K562 (cell line): ENCODE data around the gene ZNF749. TPM values are rescaled to one million over a fixed set of nuclear protein-coding genes. Genes with fewer than 3 reads are reported as not detected.

Experiments used
- ATF6 ChIP-seq: sonication (generic); formaldehyde crosslinking; IDR thresholded peaks from 2 replicates; pipeline ENCODE4 v1.4.0; 2020; ENCODE audit warnings: mild to moderate bottlenecking, missing genetic modification reagents
- BHLHE40 ChIP-seq: IDR thresholded peaks from 2 replicates; pipeline ENCODE4 v1.6.1; 2011; ENCODE audit warnings: low read length, improper control_type of control experiment
- FOXA3 ChIP-seq, 2 experiments: fragments of 450-650 bp in 1 of 2; sonication (generic) in 1 of 2; formaldehyde crosslinking; IDR thresholded peaks in 1 of 2; conservative IDR thresholded peaks in 1 of 2; 2 replicates each; pipeline versions ENCODE4 v1.4.0 to v1.8.0; 2020 to 2022; ENCODE audit warnings: mild to moderate bottlenecking in 2 of 2, missing genetic modification reagents in 1 of 2
- FOXK1 ChIP-seq: sonication (generic); formaldehyde crosslinking; IDR thresholded peaks from 2 replicates; pipeline ENCODE4 v1.8.0; 2022; ENCODE audit warnings: missing genetic modification reagents, mild to moderate bottlenecking, borderline replicate concordance
- FOXO4 ChIP-seq: fragments of 450-650 bp; formaldehyde crosslinking; IDR thresholded peaks from 2 replicates; pipeline ENCODE4 v1.4.0; 2020; ENCODE audit warnings: mild to moderate bottlenecking, moderate library complexity
- HLTF ChIP-seq: fragments of 450-650 bp; IDR thresholded peaks from 2 replicates; pipeline ENCODE4 v1.6.1; 2016
- HSF4 ChIP-seq: fragments of 250-450 bp; sonication (Bioruptor Pico); IDR thresholded peaks from 2 replicates; pipeline ENCODE4 v2.1.2; 2022; ENCODE audit warnings: mild to moderate bottlenecking, moderate library complexity, borderline replicate concordance
- LARP7 ChIP-seq: fragments of 450-650 bp; IDR thresholded peaks from 2 replicates; pipeline ENCODE4 v1.6.1; 2016
- MCM3 ChIP-seq: fragments of 450-650 bp; IDR thresholded peaks from 2 replicates; pipeline ENCODE4 v1.6.1; 2016
- NEUROD1 ChIP-seq: fragments of 150-350 bp; IDR thresholded peaks from 2 replicates; pipeline ENCODE4 v1.6.1; 2014; ENCODE audit warnings: borderline replicate concordance, low read length, low read depth; ENCODE audit not compliant: partially characterized antibody
- PHF8 ChIP-seq: fragments of 200-600 bp; sonication (generic); IDR thresholded peaks from 2 replicates; pipeline ENCODE4 v1.6.1; 2012; ENCODE audit warnings: mixed run types, mild to moderate bottlenecking, inconsistent platforms, low read length, moderate library complexity, borderline replicate concordance
- PYGO2 ChIP-seq: fragments of 450-650 bp; IDR thresholded peaks from 2 replicates; pipeline ENCODE4 v1.6.1; 2016; ENCODE audit warnings: mild to moderate bottlenecking, missing genetic modification characterization, moderate library complexity, missing compliant biosample characterization
- RBFOX2 ChIP-seq: fragments of 200-400 bp; formaldehyde crosslinking; IDR thresholded peaks from 2 replicates; pipeline ENCODE4 v1.6.1; 2017; ENCODE audit warnings: low read depth, mild to moderate bottlenecking, low read length, moderate library complexity
- RBM25 ChIP-seq: fragments of 200-400 bp; formaldehyde crosslinking; IDR thresholded peaks from 2 replicates; pipeline ENCODE4 v1.6.1; 2018; ENCODE audit warnings: low read length, low read depth, moderate library complexity; ENCODE audit not compliant: severe bottlenecking
- TEAD2 ChIP-seq: fragments of 450-650 bp; IDR thresholded peaks from 2 replicates; pipeline ENCODE4 v1.6.1; 2016; ENCODE audit warnings: missing genetic modification characterization, control low read depth, missing compliant biosample characterization
- WHSC1 ChIP-seq: IDR thresholded peaks from one replicate; pipeline ENCODE4 v1.6.1; 2012; ENCODE audit warnings: low read length, control low read depth, inconsistent platforms
- ZNF280B ChIP-seq: fragments of 250-450 bp; sonication (Bioruptor Pico); IDR thresholded peaks from 2 replicates; pipeline ENCODE4 v1.5.1; 2021; ENCODE audit warnings: mild to moderate bottlenecking
- ZNF398 ChIP-seq: fragments of 250-450 bp; sonication (Bioruptor Pico); IDR thresholded peaks from 2 replicates; pipeline ENCODE4 v1.8.0; 2021; ENCODE audit warnings: moderate library complexity, mild to moderate bottlenecking, inconsistent platforms
- ZNF449 ChIP-seq: fragments of 250-450 bp; sonication (Bioruptor Pico); IDR thresholded peaks from 2 replicates; pipeline ENCODE4 v1.8.0; 2022; ENCODE audit warnings: moderate library complexity, mild to moderate bottlenecking, inconsistent platforms
- ZNF57 ChIP-seq: fragments of 450-650 bp; formaldehyde crosslinking; IDR thresholded peaks from 2 replicates; pipeline ENCODE4 v1.4.0; 2020; ENCODE audit warnings: mild to moderate bottlenecking, moderate library complexity
- polyA plus RNA-seq, 8 experiments: library from polyadenylated mRNA; depleted of rRNA in 4 of 8; stranded (reverse) in 5 of 8; unstranded in 3 of 8; fragments of >200 nt; fragmentation: Nextera tagmentation in 2 of 8; fragmentation: Illumina TruSeq in 1 of 8; extraction: Ambion mirVana in 2 of 8; extraction: Trizol in 1 of 8; gene quantifications; 2 replicates each; pipeline versions ENCODE4 v1.2.1 to v1.2.3, GENCODE V29; 2011 to 2014; ENCODE audit warnings: inconsistent platforms in 1 of 8, missing spikeins in 1 of 8
- total RNA-seq, 7 experiments: library from RNA; depleted of rRNA in 6 of 7; stranded (reverse); fragments of >200 nt in 6 of 7; fragmentation: Illumina TruSeq in 2 of 7; extraction: Trizol in 2 of 7; gene quantifications; 2 replicates each; pipeline versions ENCODE4 v1.2.1 to v1.2.3, GENCODE V29; 2011 to 2021; ENCODE audit warnings: low replicate concordance in 1 of 7

ZNF749 gene
- total and polyA plus RNA-seq, 9 of the 15 experiments (the other 6 are each of a cell fraction or from before 2014, with no cell fraction given) = 5.3 to 33.2 (median 15.0) TPM

- TF ChIP-seq ATF6 (CRISPR knock-in tag) (no peak), ZNF280B (CRISPR knock-in tag) (no peak), FOXO4 (CRISPR knock-in tag) (no peak), PYGO2 (no peak), RBFOX2 (peak; percentile 46), ZNF57 (no peak), ZNF449 (CRISPR knock-in tag) (no peak), HLTF (no peak), FOXK1 (no peak), WHSC1 (no peak), PHF8 (peak; percentile 51), HSF4 (CRISPR knock-in tag) (no peak), FOXA3 (CRISPR knock-in tag; conservative IDR thresholded peaks at IDR 0.05 in 1 of 2, IDR thresholded peaks at IDR 0.05 in 1 of 2) (no peak), MCM3 (no peak), TEAD2 (tag) (no peak), NEUROD1 (no peak), RBM25 (peak; percentile 38), ZNF398 (CRISPR knock-in tag) (no peak), LARP7 (no peak), BHLHE40 (no peak)
These were observed 42.3 kb downstream of the ZNF749 start, which contains the start of gene ZNF772 (continued) for GRCh38 chr19:57477191-57478008.
